ENCODE measurements around the gene RAMP2. TPM values are rescaled to one million over a fixed set of nuclear protein-coding genes. Genes with fewer than 3 reads are reported as not detected.

RAMP2 gene
- total and polyA plus RNA-seq, 2 of the 4 experiments (the other 2 are of a cell fraction): 0.18 to 2.5 TPM

DNA sequence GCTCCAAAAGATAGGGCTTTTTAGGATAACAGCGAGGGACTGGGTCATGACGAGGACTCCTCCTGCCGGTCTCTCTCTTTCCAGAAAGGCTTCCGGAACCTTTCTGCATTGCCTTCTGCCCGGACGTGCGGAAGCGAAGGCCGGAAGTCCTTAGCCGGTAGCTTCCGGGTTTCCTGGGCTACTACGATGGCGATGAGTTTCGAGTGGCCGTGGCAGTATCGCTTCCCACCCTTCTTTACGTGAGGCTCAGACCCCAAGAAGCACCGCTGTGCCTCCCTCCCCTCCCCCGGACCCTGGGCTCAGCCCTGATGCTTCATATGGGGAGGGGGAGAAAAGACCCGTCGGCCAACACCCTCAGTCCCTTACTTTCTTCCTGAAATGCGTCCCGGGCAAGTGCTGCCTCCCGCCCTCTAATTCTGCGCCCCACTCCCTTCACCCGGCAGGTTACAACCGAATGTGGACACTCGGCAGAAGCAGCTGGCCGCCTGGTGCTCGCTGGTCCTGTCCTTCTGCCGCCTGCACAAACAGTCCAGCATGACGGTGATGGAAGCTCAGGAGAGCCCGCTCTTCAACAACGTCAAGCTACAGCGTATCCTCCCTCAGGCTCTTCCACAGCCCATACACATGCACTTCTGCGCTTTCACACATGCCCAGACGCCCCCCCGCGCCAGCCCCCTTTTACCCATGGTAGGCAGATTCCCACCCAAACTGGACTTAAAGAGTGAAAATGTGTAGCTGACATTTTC lies 12.4 kb downstream of the RAMP2 start, which contains the start of gene VPS25:
TSS of gene VPS25 (plus strand) at position 160 of the 746 bp plus-strand sequence. CDS start at position 187, 27 bp downstream.
- ATAC-seq (ENCODE audit: low read depth) (peak; percentile 96), DNase-seq (peak; percentile 87)
- H3K56ac ChIP-seq (ENCODE audit: extremely low read depth, insufficient read depth, low read length): peak within 1 kb of the TSS; percentile 97
- H3K9me1 ChIP-seq (ENCODE audit: insufficient read depth, low read length): peaks cover 7% of the 10 kb centered on the region; the same call in 1 of the 2 replicates
- no peaks in the 10 kb centered on the region for H3K9me3 ChIP-seq (ENCODE audit: control insufficient read depth, insufficient read depth, low read length)
- no TSS peak for BruUV-seq (replicated peaks)
- in situ Hi-C loops (cut with MboI; ENCODE audit: low sequenced_read_pairs) (no loop called here), intact Hi-C loops (cut with micrococcal nuclease) (no loop called here), dilution Hi-C loops (cut with HindIII; ENCODE audit: low sequenced_read_pairs, unreplicated experiment) (no loop called here)
- no peaks in the 10 kb centered on the region for H4K20me1 ChIP-seq (ENCODE audit: insufficient read depth, low read length)
- peak within 1 kb of the TSS; percentile 80 for H2BK120ac ChIP-seq (ENCODE audit: low read depth, low read length)
- 0% methylated on average over 14 of the region's 39 CpGs; no CpG with 5 or more reads in 1 of the 2 experiments for WGBS, 2 experiments (ENCODE audit: extremely low coverage in 2 of 2, insufficient read length in 1 of 2)
- peak within 1 kb of the TSS; percentile 94 for H3K23ac ChIP-seq (ENCODE audit: low read depth, low read length)
- peak within 1 kb of the TSS; percentile 84 for H3K4me3 ChIP-seq (ENCODE audit: insufficient read depth, low read depth, low read length)
- H2BK20ac ChIP-seq (ENCODE audit: low read depth, low read length): peak within 1 kb of the TSS; percentile 64
- peak within 1 kb of the TSS; percentile 98; the same call in 2 of the 3 replicates for H2BK15ac ChIP-seq (ENCODE audit: low read depth, low read length)
- peak within 1 kb of the TSS; percentile 81 to 97 for H4K8ac ChIP-seq (ENCODE audit: low read depth in 2 of 2, low read length in 2 of 2)
- peak within 1 kb of the TSS; percentile 99 for H4K5ac ChIP-seq (ENCODE audit: low read depth, low read length)
- peaks cover 16 to 34% of the 10 kb centered on the region in 2 experiments; a peak in 3 of 4 replicates for H3K79me1 ChIP-seq (ENCODE audit: low read depth in 1 of 2, low read length in 2 of 2)
- peak within 1 kb of the TSS; percentile 95 for H4K91ac ChIP-seq (ENCODE audit: insufficient read depth, low read depth, low read length)
- H3K4ac ChIP-seq (ENCODE audit: low read depth, low read length): peak within 1 kb of the TSS; percentile 96
- H3K27ac ChIP-seq (ENCODE audit: insufficient read depth, low read length): peak within 1 kb of the TSS; percentile 96
- ChIA-PET POLR2A (ENCODE audit: unreplicated experiment) (interaction anchor here (0.6 kb wide), 1 partner anchor 14 kb away, joined by 4 read pairs; no protein-coding TSS in a partner anchor), CTCF (interaction anchor here (0.6 to 1.5 kb wide), 2 partner anchors 10 to 148 kb away, joined by 5 to 8 read pairs; no protein-coding TSS in a partner anchor)
- H3K14ac ChIP-seq (replicated peaks; ENCODE audit: low read depth, low read length): peak within 1 kb of the TSS; percentile 92
- peak within 1 kb of the TSS; percentile 90 for H2AFZ ChIP-seq (replicated peaks; ENCODE audit: low read length, poor library complexity)
- H2BK5ac ChIP-seq (ENCODE audit: low read depth, low read length, poor library complexity, severe bottlenecking): peak within 1 kb of the TSS; percentile 90
- H3K4me2 ChIP-seq (ENCODE audit: low read depth, low read length): peak within 1 kb of the TSS; percentile 90
- H3K27me3 ChIP-seq (ENCODE audit: control insufficient read depth, insufficient read depth, low read length): no peaks in the 10 kb centered on the region
- peaks cover 2% of the 10 kb centered on the region; the same call in 1 of the 2 replicates for H3K4me1 ChIP-seq (ENCODE audit: control insufficient read depth, insufficient read depth, low read length)
- H3K9ac ChIP-seq (ENCODE audit: low read depth, low read length): peak within 1 kb of the TSS; percentile 97
- peaks cover 15% of the 10 kb centered on the region for H3K36me3 ChIP-seq (ENCODE audit: control insufficient read depth, insufficient read depth, low read length)
- peak within 1 kb of the TSS; percentile 94 for H2AK5ac ChIP-seq (ENCODE audit: low read depth, low read length)
- peak within 1 kb of the TSS; percentile 97 for H2AK9ac ChIP-seq (replicated peaks; ENCODE audit: low read depth, low read length, poor library complexity)
- peak within 1 kb of the TSS; percentile 77 for H3K18ac ChIP-seq (ENCODE audit: low read depth, low read length)
- TF ChIP-seq RAD21 (IDR thresholded peaks at IDR 0.05; ENCODE audit: low read length) (peak; percentile 12; the same call in 1 of the 2 replicates), CEBPB (IDR thresholded peaks at IDR 0.05; ENCODE audit: low read depth, low read length) (no peak), BHLHE40 (IDR thresholded peaks at IDR 0.05; ENCODE audit: low read depth, low read length) (no peak), RFX5 (IDR thresholded peaks at IDR 0.05; ENCODE audit: low read depth, low read length) (no peak), NFE2L2 (IDR thresholded peaks at IDR 0.05; ENCODE audit: low read depth, low read length) (no peak), CTCF (conservative IDR thresholded peaks at IDR 0.05; ENCODE audit: low read depth, low read length) (peak; percentile 30; the same call in 1 of the 2 replicates), POLR2A (IDR thresholded peaks at IDR 0.05; ENCODE audit: low read depth, low read length) (peak; percentile 79), SMC3 (IDR thresholded peaks at IDR 0.05; ENCODE audit: low read depth, low read length) (no peak), MXI1 (IDR thresholded peaks at IDR 0.05; ENCODE audit: borderline replicate concordance, low read depth, low read length) (no peak), MAFK (IDR thresholded peaks at IDR 0.05; ENCODE audit: low read depth, low read length) (no peak), CHD1 (IDR thresholded peaks at IDR 0.05; ENCODE audit: low read depth, low read length) (no peak), MAZ (IDR thresholded peaks at IDR 0.05; ENCODE audit: borderline replicate concordance, low read depth, low read length) (peak; percentile 37; the same call in 1 of the 2 replicates)
- TF ChIP-seq, protein P1, sequence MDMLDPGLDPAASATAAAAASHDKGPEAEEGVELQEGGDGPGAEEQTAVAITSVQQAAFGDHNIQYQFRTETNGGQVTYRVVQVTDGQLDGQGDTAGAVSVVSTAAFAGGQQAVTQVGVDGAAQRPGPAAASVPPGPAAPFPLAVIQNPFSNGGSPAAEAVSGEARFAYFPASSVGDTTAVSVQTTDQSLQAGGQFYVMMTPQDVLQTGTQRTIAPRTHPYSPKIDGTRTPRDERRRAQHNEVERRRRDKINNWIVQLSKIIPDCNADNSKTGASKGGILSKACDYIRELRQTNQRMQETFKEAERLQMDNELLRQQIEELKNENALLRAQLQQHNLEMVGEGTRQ (IDR thresholded peaks at IDR 0.05; ENCODE audit: low read depth, low read length): 0 out of 2 replicates have a peak, but pooled peaks have one; percentile 16
- TF ChIP-seq, protein P2, sequence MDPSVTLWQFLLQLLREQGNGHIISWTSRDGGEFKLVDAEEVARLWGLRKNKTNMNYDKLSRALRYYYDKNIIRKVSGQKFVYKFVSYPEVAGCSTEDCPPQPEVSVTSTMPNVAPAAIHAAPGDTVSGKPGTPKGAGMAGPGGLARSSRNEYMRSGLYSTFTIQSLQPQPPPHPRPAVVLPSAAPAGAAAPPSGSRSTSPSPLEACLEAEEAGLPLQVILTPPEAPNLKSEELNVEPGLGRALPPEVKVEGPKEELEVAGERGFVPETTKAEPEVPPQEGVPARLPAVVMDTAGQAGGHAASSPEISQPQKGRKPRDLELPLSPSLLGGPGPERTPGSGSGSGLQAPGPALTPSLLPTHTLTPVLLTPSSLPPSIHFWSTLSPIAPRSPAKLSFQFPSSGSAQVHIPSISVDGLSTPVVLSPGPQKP (IDR thresholded peaks at IDR 0.05; ENCODE audit: borderline replicate concordance, low read depth, low read length): no peak
